Measurements from ENCODE around the gene CLIC3. TPM values are rescaled to one million over a fixed set of nuclear protein-coding genes. Genes with fewer than 3 reads are reported as not detected.

The CLIC3 gene
- total and polyA plus RNA-seq, 4 donors = 17.2 to 115 (median 81.1) TPM

GRCh38 chr9:137025517-137025966 is 29.2 kb upstream of the CLIC3 start:
- WGBS, 2 donors = 80 to 84% methylated on average over 18 to 21 of the region's 21 CpGs
- H3K9me3 ChIP-seq (ENCODE audit: control insufficient read depth in 4 of 4, insufficient read depth in 3 of 4, low read length in 3 of 4) = no peaks in the 10 kb centered on the region
- H3K36me3 ChIP-seq (ENCODE audit: control insufficient read depth in 4 of 4, insufficient read depth in 4 of 4, low read length in 4 of 4) = no peaks in the 10 kb centered on the region
- no peak overlapping the region for H3K9ac ChIP-seq (ENCODE audit: insufficient read depth in 1 of 2, low read length in 2 of 2)
- no peak overlapping the region for H3K27ac ChIP-seq (ENCODE audit: low read depth in 1 of 2, low read length in 1 of 2)
- TF ChIP-seq CTCF (IDR thresholded peaks at IDR 0.05; ENCODE audit: control extremely low read depth, extremely low read depth) = no peak
- ATAC-seq (ENCODE audit: insufficient read depth, low FRiP score) = no peak
- peaks cover 0 to 15% (median 13%) of the 10 kb centered on the region in 5 donors for H3K4me1 ChIP-seq (ENCODE audit: control insufficient read depth in 5 of 5, insufficient read depth in 5 of 5, low read length in 5 of 5)
- H3K4me3 ChIP-seq = no peak overlapping the region
- H3K27me3 ChIP-seq (ENCODE audit: control insufficient read depth in 3 of 3, insufficient read depth in 3 of 3, low read length in 2 of 3) = peaks cover 0 to 3% (median 0%) of the 10 kb centered on the region in 3 donors
- DNase-seq = peak; percentile 20 to 62 (median 35)

GRCh38 chr9:137023583-137023991 is 27.2 kb upstream of the CLIC3 start:
- DNase-seq = no peak
- no peaks in the 10 kb centered on the region for H3K27me3 ChIP-seq (ENCODE audit: control insufficient read depth in 3 of 3, insufficient read depth in 3 of 3, low read length in 2 of 3)
- no peak overlapping the region for H3K4me3 ChIP-seq
- H3K4me1 ChIP-seq (ENCODE audit: control insufficient read depth in 5 of 5, insufficient read depth in 5 of 5, low read length in 5 of 5) = peaks cover 0 to 10% (median 8%) of the 10 kb centered on the region in 5 donors
- H3K27ac ChIP-seq (ENCODE audit: low read depth in 1 of 2, low read length in 1 of 2) = no peak overlapping the region
- WGBS, 2 donors = 84% methylated on average over 15 of the region's 15 CpGs
- no peak overlapping the region for H3K9ac ChIP-seq (ENCODE audit: insufficient read depth in 1 of 2, low read length in 2 of 2)
- no peak for ATAC-seq (ENCODE audit: insufficient read depth, low FRiP score)
- H3K9me3 ChIP-seq (ENCODE audit: control insufficient read depth in 4 of 4, insufficient read depth in 3 of 4, low read length in 3 of 4) = no peaks in the 10 kb centered on the region
- TF ChIP-seq CTCF (IDR thresholded peaks at IDR 0.05; ENCODE audit: control extremely low read depth, extremely low read depth) = no peak
- peaks cover 0 to 5% (median 2%) of the 10 kb centered on the region in 4 donors for H3K36me3 ChIP-seq (ENCODE audit: control insufficient read depth in 4 of 4, insufficient read depth in 4 of 4, low read length in 4 of 4)

- DNase-seq (no peak), ATAC-seq (ENCODE audit: insufficient read depth, low FRiP score) (no peak)
- 80 to 86% methylated on average over 7 of the region's 7 CpGs for WGBS, 2 donors
- peaks cover 0 to 10% (median 5%) of the 10 kb centered on the region in 5 donors for H3K4me1 ChIP-seq (ENCODE audit: control insufficient read depth in 5 of 5, insufficient read depth in 5 of 5, low read length in 5 of 5)
- H3K27ac ChIP-seq (ENCODE audit: low read depth in 1 of 2, low read length in 1 of 2) = no peak overlapping the region
- TF ChIP-seq CTCF (IDR thresholded peaks at IDR 0.05; ENCODE audit: control extremely low read depth, extremely low read depth) = no peak
- H3K9ac ChIP-seq (ENCODE audit: insufficient read depth in 1 of 2, low read length in 2 of 2) = no peak overlapping the region
- H3K27me3 ChIP-seq (ENCODE audit: control insufficient read depth in 3 of 3, insufficient read depth in 3 of 3, low read length in 2 of 3) = no peaks in the 10 kb centered on the region
- no peak overlapping the region for H3K4me3 ChIP-seq
- no peaks in the 10 kb centered on the region for H3K9me3 ChIP-seq (ENCODE audit: control insufficient read depth in 4 of 4, insufficient read depth in 3 of 4, low read length in 3 of 4)
- peaks cover 0 to 6% (median 2%) of the 10 kb centered on the region in 4 donors for H3K36me3 ChIP-seq (ENCODE audit: control insufficient read depth in 4 of 4, insufficient read depth in 4 of 4, low read length in 4 of 4)
Observed at GRCh38 chr9:137023157-137023556, 26.8 kb upstream of the CLIC3 start.

GRCh38 chr9:137022662-137023008 is 26.3 kb upstream of the CLIC3 start:
- Histone ChIP-seq H3K4me1 (ENCODE audit: control insufficient read depth in 5 of 5, insufficient read depth in 5 of 5, low read length in 5 of 5) (peaks cover 0 to 10% (median 5%) of the 10 kb centered on the region in 5 donors), H3K27me3 (ENCODE audit: control insufficient read depth in 3 of 3, insufficient read depth in 3 of 3, low read length in 2 of 3) (no peaks in the 10 kb centered on the region), H3K27ac (ENCODE audit: low read depth in 1 of 2, low read length in 1 of 2) (no peak overlapping the region), H3K9me3 (ENCODE audit: control insufficient read depth in 4 of 4, insufficient read depth in 3 of 4, low read length in 3 of 4) (no peaks in the 10 kb centered on the region), H3K9ac (ENCODE audit: insufficient read depth in 1 of 2, low read length in 2 of 2) (no peak overlapping the region), H3K4me3 (no peak overlapping the region), H3K36me3 (ENCODE audit: control insufficient read depth in 4 of 4, insufficient read depth in 4 of 4, low read length in 4 of 4) (peaks cover 0 to 6% (median 2%) of the 10 kb centered on the region in 4 donors)
- WGBS, 2 donors = 85 to 94% methylated on average over 22 to 23 of the region's 23 CpGs
- no peak for DNase-seq
- ATAC-seq (ENCODE audit: insufficient read depth, low FRiP score) = no peak
- no peak for TF ChIP-seq CTCF (IDR thresholded peaks at IDR 0.05; ENCODE audit: control extremely low read depth, extremely low read depth)

Data from lung (tissue), 12 donors.